Skin epidermis (tissue), 12 donors: ENCODE measurements around the gene KRT33A.

Experiments used
- H3K27ac ChIP-seq, 21 experiments: fragments of 200-600 bp; sonication (generic) in 11 of 21; one replicate each; pipeline ENCODE4 v1.5.0; 2020; ENCODE audit warnings: mild to moderate bottlenecking in 3 of 21, inconsistent platforms in 2 of 21, moderate library complexity in 2 of 21
- H3K4me3 ChIP-seq, 7 experiments: fragments of 200-600 bp; sonication (generic) in 2 of 7; one replicate each; pipeline ENCODE4 v1.5.0; 2020; ENCODE audit warnings: inconsistent platforms in 2 of 7, mild to moderate bottlenecking in 2 of 7, moderate library complexity in 1 of 7

The KRT33A gene

GRCh38 chr17:41311111-41311510 is 39.5 kb downstream of the KRT33A start:
- H3K4me3 ChIP-seq = no peak overlapping the region
- H3K27ac ChIP-seq = no peak overlapping the region

- peak within 1 kb of the TSS in 18 of 21 experiments; percentile 1 to 95 (median 76) for H3K27ac ChIP-seq
- H3K4me3 ChIP-seq = peak within 1 kb of the TSS in 1 of 7 experiments; percentile 11
Measured at GRCh38 chr17:41308918-41309359, 41.7 kb downstream of the KRT33A start, which contains the start of gene KRTAP16-1. Gene KRTAP16-1, minus strand, starts transcription at chr17:41309309. Its CDS starts 56 bp downstream, at chr17:41309253.

DNA sequence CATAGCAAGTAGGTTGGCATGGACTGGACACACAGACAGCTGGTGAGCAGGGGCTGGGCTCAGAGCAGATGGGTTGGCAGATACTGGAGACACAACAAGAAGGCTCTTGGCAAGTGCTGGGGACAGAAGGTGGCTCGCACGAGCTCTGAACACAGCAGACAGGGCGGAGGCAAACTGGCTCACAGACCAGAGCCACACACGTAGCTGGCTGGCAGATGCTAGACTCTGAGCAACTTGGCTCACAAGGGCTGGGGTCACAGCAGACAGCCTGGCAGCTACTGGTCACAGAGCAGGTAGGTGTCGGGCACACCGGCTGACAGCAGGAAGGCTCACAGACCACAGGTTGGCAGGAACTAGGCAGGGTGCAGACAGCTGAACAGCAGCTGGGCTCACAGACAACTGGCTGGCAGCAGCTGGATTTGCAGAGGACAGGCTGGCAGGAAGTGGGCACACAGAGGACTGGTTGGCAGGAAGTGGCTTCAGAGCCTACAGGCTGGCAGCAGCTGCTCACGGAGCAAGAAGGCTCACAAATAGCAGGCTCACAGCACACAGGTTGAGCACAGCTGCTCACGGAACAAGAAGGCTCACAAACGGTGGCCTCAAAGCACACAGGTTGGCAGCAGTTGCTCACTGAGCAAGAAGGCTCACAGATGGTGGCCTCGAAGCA is 42.2 kb downstream of the KRT33A start:
- Histone ChIP-seq H3K27ac (peak overlapping the region in 18 of 21 experiments; percentile 1 to 95 (median 76)), H3K4me3 (peak overlapping the region in 1 of 7 experiments; percentile 11)

DNA sequence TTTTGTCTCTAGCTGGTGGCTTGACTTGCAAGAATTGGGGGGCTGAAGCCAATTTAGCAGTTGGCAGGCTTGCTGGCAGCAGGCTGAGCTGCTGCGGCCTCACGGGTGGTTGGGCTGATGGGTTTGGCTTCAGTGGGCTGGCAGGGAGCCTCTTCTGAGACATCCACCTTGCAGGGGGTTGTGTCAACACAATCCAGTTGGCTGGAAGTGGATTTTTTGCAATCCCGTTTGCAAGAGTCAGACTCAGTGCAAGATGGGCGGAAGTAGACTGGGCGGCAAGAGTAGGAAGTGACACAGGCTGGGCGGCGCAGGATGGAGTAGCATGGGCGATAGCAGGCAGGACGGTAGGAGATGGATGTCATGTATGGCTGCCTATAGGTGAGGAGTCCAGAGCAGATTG is 43.0 kb downstream of the KRT33A start:
- no peak overlapping the region for H3K4me3 ChIP-seq
- peak overlapping the region in 14 of 21 experiments; percentile 23 to 93 (median 76) for H3K27ac ChIP-seq

- H3K27ac ChIP-seq = no peak overlapping the region
- no peak overlapping the region for H3K4me3 ChIP-seq
Measured at GRCh38 chr17:41304091-41304490, 46.5 kb downstream of the KRT33A start.

GRCh38 chr17:41302981-41303380 is 47.6 kb downstream of the KRT33A start:
- H3K27ac ChIP-seq = no peak overlapping the region
- no peak overlapping the region for H3K4me3 ChIP-seq

DNA sequence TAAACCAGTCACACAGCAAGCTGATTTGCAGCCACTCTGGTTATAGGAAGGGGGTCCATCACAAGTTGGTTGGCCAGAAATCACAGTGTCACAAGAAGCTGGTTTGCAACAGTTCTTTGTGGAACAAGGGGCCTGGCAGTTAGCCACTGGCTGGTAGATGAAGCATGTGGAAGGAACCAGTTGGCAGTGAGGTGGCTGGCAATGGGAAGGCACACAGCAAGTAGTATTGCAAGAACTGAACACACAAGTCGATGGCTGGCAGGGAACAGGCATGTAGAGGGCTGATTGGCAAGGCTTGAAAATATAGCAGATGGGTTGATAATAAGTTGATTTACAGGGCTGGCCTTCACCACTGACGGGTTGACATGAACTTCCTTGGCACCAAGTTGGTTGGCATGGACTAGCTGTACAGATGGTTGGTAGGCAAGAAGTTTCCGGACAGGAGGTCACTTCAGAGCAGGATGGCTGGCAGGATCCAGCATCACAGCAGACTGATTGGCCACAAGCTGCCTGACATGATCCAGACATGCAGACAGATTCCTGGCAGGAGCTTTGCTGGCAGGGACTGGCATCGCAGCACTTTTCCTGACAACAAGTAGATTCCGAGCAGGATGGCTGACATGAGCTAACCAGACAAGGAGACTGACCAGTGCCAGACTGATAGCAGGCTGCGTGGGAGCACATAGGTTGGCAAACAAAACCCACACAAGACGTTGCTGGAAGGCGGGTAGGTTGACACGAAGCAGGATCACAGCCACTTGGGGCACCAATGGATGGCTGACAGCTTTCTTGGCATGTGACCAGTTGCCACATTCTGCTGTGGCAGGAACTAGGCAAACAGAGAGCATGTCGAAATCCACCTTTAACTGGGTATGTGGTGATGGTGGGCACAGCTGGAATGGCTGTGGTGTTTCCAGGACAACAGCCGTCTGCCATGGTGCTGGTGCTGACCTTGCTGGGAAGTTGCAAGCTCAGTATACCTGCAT is 48.4 kb downstream of the KRT33A start, which contains the start of gene KRTAP29-1:
TSS of gene KRTAP29-1 (minus strand) at position 936 of the 986 bp plus-strand sequence. CDS start at position 936, 0 bp downstream.
- no peak within 1 kb of the TSS for H3K4me3 ChIP-seq
- H3K27ac ChIP-seq = no peak within 1 kb of the TSS

GRCh38 chr17:41301204-41301790 is 49.3 kb downstream of the KRT33A start:
- H3K27ac ChIP-seq = no peak overlapping the region
- H3K4me3 ChIP-seq = no peak overlapping the region

- Histone ChIP-seq H3K4me3 (no peak overlapping the region), H3K27ac (no peak overlapping the region)
Measured at GRCh38 chr17:41298458-41299135, 52.0 kb downstream of the KRT33A start.

DNA sequence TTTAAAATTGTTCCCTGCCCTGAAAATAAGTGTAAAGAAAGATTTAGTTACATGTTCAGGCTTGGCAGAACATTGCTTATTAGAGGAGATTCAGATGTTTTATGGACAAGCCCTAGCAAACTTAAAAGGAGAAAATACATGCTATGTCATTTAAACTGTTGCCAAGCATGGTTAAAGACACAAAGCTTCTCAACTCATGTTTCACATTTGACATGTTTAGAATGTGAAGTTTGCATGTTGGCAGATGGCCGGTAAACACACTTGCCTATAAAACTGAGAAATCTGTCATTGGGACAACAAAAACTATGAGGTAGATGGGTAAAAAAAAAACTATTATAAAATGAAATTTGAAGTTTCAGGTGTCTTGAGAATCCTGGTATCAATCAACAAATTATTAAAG is 53.8 kb downstream of the KRT33A start:
- Histone ChIP-seq H3K27ac (no peak overlapping the region), H3K4me3 (no peak overlapping the region)
